Erythroblast (primary cell): ENCODE results near the gene IFT80.

Experiments used
- GATA1 ChIP-seq: IDR thresholded peaks from 2 replicates; pipeline ENCODE4 v1.6.1; 2011; ENCODE audit warnings: low read depth, mild to moderate bottlenecking, control low read depth, low read length, moderate library complexity
- POLR2A ChIP-seq: IDR thresholded peaks from 2 replicates; pipeline ENCODE4 v1.6.1; 2011; ENCODE audit warnings: mild to moderate bottlenecking, low read length

DNA sequence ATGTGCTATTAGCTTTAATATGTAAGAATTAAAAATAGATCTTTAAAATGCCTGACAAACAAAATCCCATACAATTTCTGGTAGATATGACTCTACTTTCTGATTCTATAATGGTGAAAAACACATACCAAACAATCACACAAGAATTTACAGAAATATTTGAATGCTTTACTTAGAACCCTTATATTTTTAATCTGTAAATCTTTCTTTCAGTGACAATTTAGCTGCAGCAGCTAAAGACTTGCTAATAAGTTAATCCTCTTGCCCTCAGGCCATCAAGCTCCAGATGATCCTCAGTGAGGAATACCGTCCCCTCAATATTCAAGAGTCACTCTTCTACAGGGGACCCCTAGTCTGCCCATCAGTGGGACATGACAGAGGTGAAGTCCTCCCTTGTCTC, 118.2 kb downstream of the IFT80 start:
- TF ChIP-seq POLR2A (no peak), GATA1 (no peak)
